HCT116 (cell line): ENCODE results near the gene SOCS7. TPM values are rescaled to one million over a fixed set of nuclear protein-coding genes. Genes with fewer than 3 reads are reported as not detected.

Experiments
- ATAC-seq: fragments of 200-7000 bp; cut with Tn5 transposase; 2 replicates; pipeline ENCODE4 v1.9.1; 2020; ENCODE audit warnings: mild to moderate bottlenecking, moderate library complexity
- BruUV-seq: library from RNA; stranded (reverse); fragments of 400-500 nt; replicated peaks from 2 replicates; lab custom pipeline; 2021; lab: Mats Ljungman, UMichigan
- CTCF ChIA-PET: fragments of 300-600 bp; sonication (Branson Sonifier 250); formaldehyde crosslinking; loops from one replicate; lab custom pipeline; 2021; ENCODE audit warnings: antibody characterized with exemption; lab: Charles Lee
- POLR2A ChIA-PET: fragments of 300-600, 350-600 bp; sonication (Branson Sonifier 250); formaldehyde crosslinking; loops from one replicate; lab custom pipeline; 2021; ENCODE audit warnings: antibody characterized with exemption; lab: Charles Lee
- RAD21 ChIA-PET, 2 experiments: fragments of 300-600 bp; sonication (Branson Sonifier 250); formaldehyde crosslinking; loops; one replicate each; lab custom pipeline; 2023; ENCODE audit warnings: low total read pairs in 2 of 2; ENCODE audit not compliant: uncharacterized antibody in 2 of 2, unreplicated experiment in 2 of 2, low non-redundant PET in 1 of 2; lab: Charles Lee
- DNase-seq: peaks from one replicate; pipeline ENCODE4 v3.0.0-alpha.2; 2010; ENCODE audit warnings: low read depth, low spot score
- H2AFZ ChIP-seq: fragments of 200-600 bp; shearing (Covaris generic), sonication (generic); 2 replicates; pipeline ENCODE4 v1.6.1; 2017; ENCODE audit warnings: low read depth, mixed run types, mixed read lengths, antibody characterized with exemption, low read length; ENCODE audit not compliant: poor library complexity, severe bottlenecking
- H3K27ac ChIP-seq: 2 replicates; pipeline ENCODE4 v1.5.1; 2012; ENCODE audit warnings: low read depth, low read length
- H3K27me3 ChIP-seq: fragments of 200-600 bp; sonication (generic); 2 replicates; pipeline ENCODE4 v1.6.1; 2016; ENCODE audit warnings: mixed run types, low read length, mixed read lengths; ENCODE audit not compliant: insufficient read depth
- H3K36me3 ChIP-seq, 2 experiments: fragments of 200-500 bp in 1 of 2; fragments of 200-600 bp in 1 of 2; sonication (Bioruptor generic) in 1 of 2; sonication (generic) in 1 of 2; 2 replicates each; pipeline versions ENCODE4 v1.5.1 to v1.6.1; 2014 to 2016; ENCODE audit warnings: low read length in 2 of 2, inconsistent platforms in 1 of 2, mixed read lengths in 1 of 2, mixed run types in 1 of 2; ENCODE audit not compliant: insufficient read depth in 2 of 2, control insufficient read depth in 1 of 2
- H3K4me1 ChIP-seq, 2 experiments: fragments of 200-600 bp in 1 of 2; sonication (generic) in 1 of 2; 2 replicates each; pipeline versions ENCODE4 v1.5.1 to v1.6.1; 2012 to 2017; ENCODE audit warnings: low read length in 2 of 2, inconsistent platforms in 1 of 2, mild to moderate bottlenecking in 1 of 2, mixed read lengths in 1 of 2, mixed run types in 1 of 2, moderate library complexity in 1 of 2; ENCODE audit not compliant: insufficient read depth in 2 of 2, control insufficient read depth in 1 of 2
- H3K4me2 ChIP-seq: fragments of 200-600 bp; sonication (generic); 2 replicates; pipeline ENCODE4 v1.6.1; 2017; ENCODE audit warnings: mixed run types, low read length, mixed read lengths
- H3K4me3 ChIP-seq, 2 experiments: fragments of 200-600 bp in 1 of 2; sonication (generic) in 1 of 2; replicated peaks in 1 of 2; 2 replicates each; pipeline ENCODE4 v1.5.1; 2011 to 2016; ENCODE audit warnings: low read length in 2 of 2, control low read depth in 1 of 2, low read depth in 1 of 2, mild to moderate bottlenecking in 1 of 2, mixed read lengths in 1 of 2, mixed run types in 1 of 2
- H3K79me2 ChIP-seq: fragments of 200-600 bp; sonication (generic); 2 replicates; pipeline ENCODE4 v1.6.1; 2017; ENCODE audit warnings: mild to moderate bottlenecking, mixed run types, low read length, moderate library complexity, mixed read lengths; ENCODE audit not compliant: insufficient read depth
- H3K9ac ChIP-seq: fragments of 200-600 bp; sonication (generic); 2 replicates; pipeline ENCODE4 v1.6.1; 2016; ENCODE audit warnings: low read length, mixed read lengths
- H3K9me2 ChIP-seq: fragments of 200-600 bp; sonication (generic), shearing (Covaris generic); 2 replicates; pipeline ENCODE4 v1.6.1; 2017; ENCODE audit warnings: mixed run types, mild to moderate bottlenecking, moderate library complexity; ENCODE audit not compliant: insufficient read depth
- H3K9me3 ChIP-seq, 2 experiments: fragments of 200-500 bp in 1 of 2; fragments of 200-600 bp in 1 of 2; sonication (Bioruptor generic) in 1 of 2; sonication (generic) in 1 of 2; 2 replicates each; pipeline ENCODE4 v1.6.1; 2014 to 2017; ENCODE audit warnings: low read length in 2 of 2, mixed read lengths in 2 of 2, inconsistent platforms in 1 of 2, low read depth in 1 of 2, mild to moderate bottlenecking in 1 of 2, mixed run types in 1 of 2, moderate library complexity in 1 of 2; ENCODE audit not compliant: control insufficient read depth in 1 of 2, insufficient read depth in 1 of 2
- H4K20me1 ChIP-seq: fragments of 200-600 bp; sonication (generic), shearing (Covaris generic); 2 replicates; pipeline ENCODE4 v1.6.1; 2017; ENCODE audit warnings: mixed run types, mild to moderate bottlenecking, moderate library complexity; ENCODE audit not compliant: insufficient read depth
- CBX3 ChIP-seq: IDR thresholded peaks from 2 replicates; pipeline ENCODE4 v1.6.1; 2012; ENCODE audit warnings: low read depth
- CEBPB ChIP-seq: IDR thresholded peaks from 2 replicates; pipeline ENCODE4 v1.6.1; 2012; ENCODE audit warnings: low read depth
- CTCF ChIP-seq, 3 experiments: fragments of 200-600 bp in 1 of 3; sonication (generic) in 1 of 3; IDR thresholded peaks in 2 of 3; conservative IDR thresholded peaks in 1 of 3; 2 replicates each; pipeline ENCODE4 v1.5.1; 2012 to 2017; ENCODE audit warnings: low read depth in 2 of 3, low read length in 2 of 3, antibody characterized with exemption in 1 of 3, borderline replicate concordance in 1 of 3, control low read depth in 1 of 3, mild to moderate bottlenecking in 1 of 3, mixed read lengths in 1 of 3, mixed run types in 1 of 3, moderate library complexity in 1 of 3; ENCODE audit not compliant: insufficient read depth in 1 of 3
- ELF1 ChIP-seq: IDR thresholded peaks from 2 replicates; pipeline ENCODE4 v1.6.1; 2012; ENCODE audit warnings: low read depth, borderline replicate concordance
- EZH2 ChIP-seq: fragments of 200-600 bp; sonication (generic); IDR thresholded peaks from 2 replicates; pipeline ENCODE4 v1.6.1; 2017; ENCODE audit warnings: antibody characterized with exemption, mixed run types
- EZH2phosphoT487 ChIP-seq: fragments of 200-600 bp; IDR thresholded peaks from 2 replicates; pipeline ENCODE4 v1.6.1; 2018; ENCODE audit warnings: antibody characterized with exemption, borderline replicate concordance
- FOSL1 ChIP-seq: IDR thresholded peaks from 2 replicates; pipeline ENCODE4 v1.6.1; 2012; ENCODE audit warnings: low read depth
- JUND ChIP-seq: IDR thresholded peaks from 2 replicates; pipeline ENCODE4 v1.6.1; 2012
- POLR2A ChIP-seq: IDR thresholded peaks from 2 replicates; pipeline ENCODE4 v1.7.0; 2011; ENCODE audit warnings: borderline replicate concordance; ENCODE audit not compliant: insufficient read depth, insufficient read length; ENCODE audit errors: extremely low read depth
- POLR2AphosphoS5 ChIP-seq: IDR thresholded peaks from 2 replicates; pipeline ENCODE4 v1.6.1; 2011; ENCODE audit warnings: mild to moderate bottlenecking, low read depth, low read length, moderate library complexity
- RAD21 ChIP-seq: IDR thresholded peaks from 2 replicates; pipeline ENCODE4 v1.6.1; 2012; ENCODE audit warnings: low read depth, mild to moderate bottlenecking
- SP1 ChIP-seq: IDR thresholded peaks from 2 replicates; pipeline ENCODE4 v1.6.1; 2012; ENCODE audit warnings: low read depth
- SRF ChIP-seq: IDR thresholded peaks from 2 replicates; pipeline ENCODE4 v1.6.1; 2012; ENCODE audit warnings: low read depth
- TCF7L2 ChIP-seq: IDR thresholded peaks from 2 replicates; pipeline ENCODE4 v1.7.0; 2011; ENCODE audit warnings: borderline replicate concordance, inconsistent platforms; ENCODE audit not compliant: insufficient read depth, insufficient read length; ENCODE audit errors: extremely low read depth
- YY1 ChIP-seq: IDR thresholded peaks from 2 replicates; pipeline ENCODE4 v1.6.1; 2011; ENCODE audit warnings: low read length, low read depth, moderate library complexity, mild to moderate bottlenecking; ENCODE audit not compliant: insufficient replicate concordance; ENCODE audit errors: extremely low read depth
- ZFX ChIP-seq: fragments of 450-650 bp; IDR thresholded peaks from 2 replicates; pipeline ENCODE4 v1.6.1; 2017
- intact Hi-C: fragments of 100-400 bp; cut with micrococcal nuclease; formaldehyde crosslinking; loops from 2 replicates; pipeline ENCODE4 v1.10.0; 2022
- total RNA-seq: library from RNA; stranded (reverse); gene quantifications from one replicate; pipeline ENCODE4 v1.2.1, GENCODE V29; 2021; ENCODE audit not compliant: unreplicated experiment
- TF ChIP-seq, protein P1 (sequence below): IDR thresholded peaks from 2 replicates; pipeline ENCODE4 v1.6.1; 2011; ENCODE audit warnings: mild to moderate bottlenecking, low read length, moderate library complexity; ENCODE audit not compliant: insufficient replicate concordance; ENCODE audit errors: extremely low read depth
- TF ChIP-seq, protein P2 (sequence below): IDR thresholded peaks from 2 replicates; pipeline ENCODE4 v1.6.1; 2012
- TF ChIP-seq, protein P3 (sequence below): IDR thresholded peaks from 2 replicates; pipeline ENCODE4 v1.6.1; 2012

The SOCS7 gene
- total RNA-seq, 1 experiment from 2014 or later = 49.9 TPM

DNA sequence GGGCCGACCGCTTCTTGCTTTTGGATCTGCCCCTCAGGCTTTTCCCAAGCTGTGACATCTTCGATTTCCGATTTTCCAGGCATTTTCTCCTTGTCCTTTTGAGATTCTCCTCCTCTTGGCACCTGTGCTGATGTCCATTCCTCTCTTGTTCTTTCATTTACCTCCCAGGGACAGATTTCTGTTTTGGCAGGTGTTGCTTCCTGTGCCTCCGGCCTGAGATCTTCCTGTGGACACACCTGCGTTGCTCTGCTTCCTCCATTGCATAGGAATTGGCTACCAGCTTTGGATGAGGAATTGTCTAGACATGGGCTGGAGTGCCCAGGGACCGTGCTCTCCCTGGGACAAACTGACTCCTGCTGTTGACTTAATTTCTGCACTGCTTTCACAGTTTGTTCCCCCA, 23.0 kb upstream of the SOCS7 start:
- no peaks in the 10 kb centered on the region for H3K9me2 ChIP-seq
- H3K4me1 ChIP-seq = no peaks in the 10 kb centered on the region
- DNase-seq = no peak
- POLR2A ChIA-PET = no interaction called here
- intact Hi-C loops = no loop called here
- H2AFZ ChIP-seq = no peak overlapping the region
- H3K4me3 ChIP-seq = no peak overlapping the region
- CTCF ChIA-PET = interaction anchor here (1.5 kb wide), 1 partner anchor 21 kb away, joined by 4 read pairs; no protein-coding TSS in a partner anchor
- H3K4me2 ChIP-seq = no peak overlapping the region
- no peak overlapping the region for H3K27ac ChIP-seq
- no peaks in the 10 kb centered on the region for H3K79me2 ChIP-seq
- no peak overlapping the region for H3K9ac ChIP-seq
- no peaks in the 10 kb centered on the region for H3K27me3 ChIP-seq
- TF ChIP-seq CBX3 (no peak), JUND (no peak), TCF7L2 (no peak), SRF (no peak), RAD21 (no peak), EZH2phosphoT487 (no peak), POLR2AphosphoS5 (no peak), ZFX (no peak), EZH2 (no peak), ELF1 (no peak), CEBPB (no peak), CTCF (IDR thresholded peaks at IDR 0.05 in 2 of 3, conservative IDR thresholded peaks at IDR 0.05 in 1 of 3; ENCODE audit: borderline replicate concordance in 1 of 3, insufficient read depth in 1 of 3, low read depth in 2 of 3, low read length in 2 of 3) (no peak), FOSL1 (no peak), POLR2A (no peak), YY1 (no peak), SP1 (no peak)
- TF ChIP-seq, protein P1, sequence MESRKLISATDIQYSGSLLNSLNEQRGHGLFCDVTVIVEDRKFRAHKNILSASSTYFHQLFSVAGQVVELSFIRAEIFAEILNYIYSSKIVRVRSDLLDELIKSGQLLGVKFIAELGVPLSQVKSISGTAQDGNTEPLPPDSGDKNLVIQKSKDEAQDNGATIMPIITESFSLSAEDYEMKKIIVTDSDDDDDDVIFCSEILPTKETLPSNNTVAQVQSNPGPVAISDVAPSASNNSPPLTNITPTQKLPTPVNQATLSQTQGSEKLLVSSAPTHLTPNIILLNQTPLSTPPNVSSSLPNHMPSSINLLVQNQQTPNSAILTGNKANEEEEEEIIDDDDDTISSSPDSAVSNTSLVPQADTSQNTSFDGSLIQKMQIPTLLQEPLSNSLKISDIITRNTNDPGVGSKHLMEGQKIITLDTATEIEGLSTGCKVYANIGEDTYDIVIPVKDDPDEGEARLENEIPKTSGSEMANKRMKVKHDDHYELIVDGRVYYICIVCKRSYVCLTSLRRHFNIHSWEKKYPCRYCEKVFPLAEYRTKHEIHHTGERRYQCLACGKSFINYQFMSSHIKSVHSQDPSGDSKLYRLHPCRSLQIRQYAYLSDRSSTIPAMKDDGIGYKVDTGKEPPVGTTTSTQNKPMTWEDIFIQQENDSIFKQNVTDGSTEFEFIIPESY = no peak
- TF ChIP-seq, protein P2, sequence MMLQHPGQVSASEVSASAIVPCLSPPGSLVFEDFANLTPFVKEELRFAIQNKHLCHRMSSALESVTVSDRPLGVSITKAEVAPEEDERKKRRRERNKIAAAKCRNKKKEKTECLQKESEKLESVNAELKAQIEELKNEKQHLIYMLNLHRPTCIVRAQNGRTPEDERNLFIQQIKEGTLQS = no peak
- TF ChIP-seq, protein P3, sequence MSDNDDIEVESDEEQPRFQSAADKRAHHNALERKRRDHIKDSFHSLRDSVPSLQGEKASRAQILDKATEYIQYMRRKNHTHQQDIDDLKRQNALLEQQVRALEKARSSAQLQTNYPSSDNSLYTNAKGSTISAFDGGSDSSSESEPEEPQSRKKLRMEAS = no peak
- H3K36me3 ChIP-seq = no peaks in the 10 kb centered on the region; a peak in 2 of 4 replicates
- no peaks in the 10 kb centered on the region for H3K9me3 ChIP-seq
- no peaks in the 10 kb centered on the region for H4K20me1 ChIP-seq
- BruUV-seq = no TSS peak
- ATAC-seq = no peak
- RAD21 ChIA-PET = no interaction called here
